ENCODE data around the gene RAG1. TPM values are rescaled to one million over a fixed set of nuclear protein-coding genes. Genes with fewer than 3 reads are reported as not detected.

RAG1 gene
- total RNA-seq, 4 donors from 2014 or later = 0.26 to 3.5 (median 0.78) TPM

GRCh38 chr11:36600180-36600579, 32.4 kb downstream of the RAG1 start:
- H3K36me3 ChIP-seq = no peaks in the 10 kb centered on the region
- TF ChIP-seq POLR2A (IDR thresholded peaks at IDR 0.05) = no peak
- no peaks in the 10 kb centered on the region for H3K9me3 ChIP-seq
- no peak overlapping the region for H3K4me3 ChIP-seq
- no peaks in the 10 kb centered on the region for H3K4me1 ChIP-seq
- intact Hi-C loops (cut with DNase I; ENCODE audit: low total_unique reads) = no loop called here
- no peak for DNase-seq
- no peak overlapping the region for H3K27ac ChIP-seq
- no peaks in the 10 kb centered on the region for H3K27me3 ChIP-seq

GRCh38 chr11:36601155-36601554, 33.3 kb downstream of the RAG1 start:
- Histone ChIP-seq H3K27me3 (no peaks in the 10 kb centered on the region), H3K36me3 (no peaks in the 10 kb centered on the region), H3K4me1 (no peaks in the 10 kb centered on the region), H3K27ac (no peak overlapping the region), H3K4me3 (no peak overlapping the region), H3K9me3 (no peaks in the 10 kb centered on the region)
- intact Hi-C loops (cut with DNase I; ENCODE audit: low total_unique reads) = no loop called here
- no peak for DNase-seq
- TF ChIP-seq POLR2A (IDR thresholded peaks at IDR 0.05) (no peak), CTCF (IDR thresholded peaks at IDR 0.05) (no peak)

GRCh38 chr11:36602135-36602534, 34.3 kb downstream of the RAG1 start:
- no peaks in the 10 kb centered on the region for H3K9me3 ChIP-seq
- no peak overlapping the region for H3K27ac ChIP-seq
- no peak for DNase-seq
- H3K27me3 ChIP-seq = no peaks in the 10 kb centered on the region
- H3K36me3 ChIP-seq = no peaks in the 10 kb centered on the region
- H3K4me3 ChIP-seq = no peak overlapping the region
- TF ChIP-seq POLR2A (IDR thresholded peaks at IDR 0.05) (no peak), CTCF (IDR thresholded peaks at IDR 0.05) (no peak)
- no peaks in the 10 kb centered on the region for H3K4me1 ChIP-seq
- intact Hi-C loops (cut with DNase I; ENCODE audit: low total_unique reads) = no loop called here

GRCh38 chr11:36605221-36606216, 37.7 kb downstream of the RAG1 start:
- intact Hi-C loops (cut with DNase I; ENCODE audit: low total_unique reads) = no loop called here
- no peaks in the 10 kb centered on the region for H3K4me1 ChIP-seq
- H3K4me3 ChIP-seq = no peak overlapping the region
- no peak overlapping the region for H3K27ac ChIP-seq
- no peaks in the 10 kb centered on the region for H3K27me3 ChIP-seq
- H3K36me3 ChIP-seq = no peaks in the 10 kb centered on the region
- DNase-seq = no peak
- TF ChIP-seq CTCF (IDR thresholded peaks at IDR 0.05) (no peak), POLR2A (IDR thresholded peaks at IDR 0.05) (no peak)
- no peaks in the 10 kb centered on the region for H3K9me3 ChIP-seq

GRCh38 chr11:36608491-36609199, 40.8 kb downstream of the RAG1 start:
- Histone ChIP-seq H3K27ac (no peak overlapping the region), H3K4me3 (no peak overlapping the region), H3K27me3 (no peaks in the 10 kb centered on the region), H3K36me3 (no peaks in the 10 kb centered on the region), H3K4me1 (no peaks in the 10 kb centered on the region), H3K9me3 (no peaks in the 10 kb centered on the region)
- intact Hi-C loops (cut with DNase I; ENCODE audit: low total_unique reads) = no loop called here
- TF ChIP-seq POLR2A (IDR thresholded peaks at IDR 0.05) (no peak), CTCF (IDR thresholded peaks at IDR 0.05) (no peak)
- no peak for DNase-seq

Data from uterus (tissue), 4 donors.